ENCODE measurements around the gene PAPOLA.

PAPOLA gene

GRCh38 chr14:96519970-96520369 is 17.8 kb downstream of the PAPOLA start:
- ATAC-seq (ENCODE audit: low read depth) (no peak), DNase-seq (ENCODE audit: low spot score) (no peak)
- H3K4me1 ChIP-seq (ENCODE audit: insufficient read depth, poor library complexity, severe bottlenecking): peaks cover 3% of the 10 kb centered on the region
- TF ChIP-seq CTCF (IDR thresholded peaks at IDR 0.05; ENCODE audit: poor library complexity, severe bottlenecking): no peak
- no peaks in the 10 kb centered on the region for H3K9me3 ChIP-seq (ENCODE audit: severe bottlenecking)
- peaks cover 54% of the 10 kb centered on the region for H3K36me3 ChIP-seq (ENCODE audit: low read depth)
- no peaks in the 10 kb centered on the region for H3K27me3 ChIP-seq (ENCODE audit: insufficient read depth, poor library complexity, severe bottlenecking)
- H3K4me3 ChIP-seq (ENCODE audit: severe bottlenecking): no peak overlapping the region
- no peak overlapping the region for H3K27ac ChIP-seq (ENCODE audit: poor library complexity, severe bottlenecking)

GRCh38 chr14:96525452-96525851 is 23.3 kb downstream of the PAPOLA start:
- DNase-seq (ENCODE audit: low spot score): no peak
- Histone ChIP-seq H3K4me3 (ENCODE audit: severe bottlenecking) (no peak overlapping the region), H3K27ac (ENCODE audit: poor library complexity, severe bottlenecking) (no peak overlapping the region), H3K4me1 (ENCODE audit: insufficient read depth, poor library complexity, severe bottlenecking) (no peaks in the 10 kb centered on the region), H3K27me3 (ENCODE audit: insufficient read depth, poor library complexity, severe bottlenecking) (no peaks in the 10 kb centered on the region), H3K9me3 (ENCODE audit: severe bottlenecking) (no peaks in the 10 kb centered on the region), H3K36me3 (ENCODE audit: low read depth) (peaks cover 97% of the 10 kb centered on the region)
- no peak for ATAC-seq (ENCODE audit: low read depth)
- TF ChIP-seq CTCF (IDR thresholded peaks at IDR 0.05; ENCODE audit: poor library complexity, severe bottlenecking): no peak

- DNase-seq (ENCODE audit: low spot score) (no peak), ATAC-seq (ENCODE audit: low read depth) (no peak)
- Histone ChIP-seq H3K27me3 (ENCODE audit: insufficient read depth, poor library complexity, severe bottlenecking) (no peaks in the 10 kb centered on the region), H3K9me3 (ENCODE audit: severe bottlenecking) (no peaks in the 10 kb centered on the region), H3K36me3 (ENCODE audit: low read depth) (peaks cover 96% of the 10 kb centered on the region), H3K27ac (ENCODE audit: poor library complexity, severe bottlenecking) (no peak overlapping the region), H3K4me1 (ENCODE audit: insufficient read depth, poor library complexity, severe bottlenecking) (no peaks in the 10 kb centered on the region), H3K4me3 (ENCODE audit: severe bottlenecking) (no peak overlapping the region)
- TF ChIP-seq CTCF (IDR thresholded peaks at IDR 0.05; ENCODE audit: poor library complexity, severe bottlenecking): no peak
Observed at GRCh38 chr14:96532632-96533031, 30.4 kb downstream of the PAPOLA start.

GRCh38 chr14:96536807-96537206 is 34.6 kb downstream of the PAPOLA start:
- Histone ChIP-seq H3K9me3 (ENCODE audit: severe bottlenecking) (no peaks in the 10 kb centered on the region), H3K4me3 (ENCODE audit: severe bottlenecking) (no peak overlapping the region), H3K27ac (ENCODE audit: poor library complexity, severe bottlenecking) (no peak overlapping the region), H3K4me1 (ENCODE audit: insufficient read depth, poor library complexity, severe bottlenecking) (no peaks in the 10 kb centered on the region), H3K36me3 (ENCODE audit: low read depth) (peaks cover 89% of the 10 kb centered on the region), H3K27me3 (ENCODE audit: insufficient read depth, poor library complexity, severe bottlenecking) (no peaks in the 10 kb centered on the region)
- TF ChIP-seq CTCF (IDR thresholded peaks at IDR 0.05; ENCODE audit: poor library complexity, severe bottlenecking): no peak
- no peak for DNase-seq (ENCODE audit: low spot score)
- ATAC-seq (ENCODE audit: low read depth): no peak

GRCh38 chr14:96538097-96538989 is 36.2 kb downstream of the PAPOLA start:
- Histone ChIP-seq H3K27me3 (ENCODE audit: insufficient read depth, poor library complexity, severe bottlenecking) (no peaks in the 10 kb centered on the region), H3K27ac (ENCODE audit: poor library complexity, severe bottlenecking) (no peak overlapping the region), H3K9me3 (ENCODE audit: severe bottlenecking) (no peaks in the 10 kb centered on the region), H3K4me1 (ENCODE audit: insufficient read depth, poor library complexity, severe bottlenecking) (no peaks in the 10 kb centered on the region), H3K36me3 (ENCODE audit: low read depth) (peaks cover 89% of the 10 kb centered on the region), H3K4me3 (ENCODE audit: severe bottlenecking) (no peak overlapping the region)
- ATAC-seq (ENCODE audit: low read depth) (no peak), DNase-seq (ENCODE audit: low spot score) (no peak)
- TF ChIP-seq CTCF (IDR thresholded peaks at IDR 0.05; ENCODE audit: poor library complexity, severe bottlenecking): no peak

Measured in RWPE2 (cell line).